Measurements from ENCODE around the gene TARDBP. TPM values are rescaled to one million over a fixed set of nuclear protein-coding genes. Genes with fewer than 3 reads are reported as not detected.
A peak's percentile ranks its signal among the peaks of the same experiment; 100 is the strongest.
"Not testable (repeated sequence)": the region's sequence is repeated elsewhere in the genome, so short reads cannot be mapped to it uniquely, and the experiment has no call there.

TARDBP gene
- total and polyA plus RNA-seq, 4 donors, result 59.2 to 215 (median 160) TPM

- Histone ChIP-seq H3K4me3 (ENCODE audit: low read depth, low read length) (no peak overlapping the region), H3K9me3 (ENCODE audit: control insufficient read depth, insufficient read depth, low read length) (no peaks in the 10 kb centered on the region), H3K27ac (ENCODE audit: low read depth, low read length) (no peak overlapping the region), H3K4me1 (ENCODE audit: control insufficient read depth, insufficient read depth, low read length) (peaks cover 36% of the 10 kb centered on the region), H3K36me3 (ENCODE audit: control insufficient read depth, insufficient read depth, low read length) (peaks cover 67% of the 10 kb centered on the region), H3K27me3 (ENCODE audit: control insufficient read depth, insufficient read depth, low read length) (no peaks in the 10 kb centered on the region)
- DNase-seq (ENCODE audit: low read depth in 4 of 6, low spot score in 6 of 6), result no peak
- 75% methylated on average over 2 of the region's 8 CpGs for WGBS (ENCODE audit: insufficient coverage)
Measured at GRCh38 chr1:11057477-11057876, 45.0 kb downstream of the TARDBP start.

- H3K9me3 ChIP-seq (ENCODE audit: control insufficient read depth, insufficient read depth, low read length), result no peaks in the 10 kb centered on the region
- DNase-seq (ENCODE audit: low read depth in 4 of 6, low spot score in 6 of 6), result no peak
- no peaks in the 10 kb centered on the region for H3K27me3 ChIP-seq (ENCODE audit: control insufficient read depth, insufficient read depth, low read length)
- H3K27ac ChIP-seq (ENCODE audit: low read depth, low read length), result no peak overlapping the region
- over 99% methylated on average over 12 of the region's 14 CpGs for WGBS (ENCODE audit: insufficient coverage)
- peaks cover 71% of the 10 kb centered on the region for H3K36me3 ChIP-seq (ENCODE audit: control insufficient read depth, insufficient read depth, low read length)
- H3K4me1 ChIP-seq (ENCODE audit: control insufficient read depth, insufficient read depth, low read length), result peaks cover 30% of the 10 kb centered on the region
- no peak overlapping the region for H3K4me3 ChIP-seq (ENCODE audit: low read depth, low read length)
Measured at GRCh38 chr1:11058026-11058425, 45.6 kb downstream of the TARDBP start.

GRCh38 chr1:11058595-11059154 lies 46.2 kb downstream of the TARDBP start:
- no peak overlapping the region for H3K27ac ChIP-seq (ENCODE audit: low read depth, low read length)
- H3K27me3 ChIP-seq (ENCODE audit: control insufficient read depth, insufficient read depth, low read length), result no peaks in the 10 kb centered on the region
- no peak for DNase-seq (ENCODE audit: low read depth in 4 of 6, low spot score in 6 of 6)
- WGBS (ENCODE audit: insufficient coverage), result 45% methylated on average over 22 of the region's 28 CpGs
- no peaks in the 10 kb centered on the region for H3K9me3 ChIP-seq (ENCODE audit: control insufficient read depth, insufficient read depth, low read length)
- H3K4me1 ChIP-seq (ENCODE audit: control insufficient read depth, insufficient read depth, low read length), result peaks cover 25% of the 10 kb centered on the region
- peaks cover 71% of the 10 kb centered on the region for H3K36me3 ChIP-seq (ENCODE audit: control insufficient read depth, insufficient read depth, low read length)
- peak overlapping the region; percentile 65 for H3K4me3 ChIP-seq (ENCODE audit: low read depth, low read length)

GRCh38 chr1:11059155-11059967 lies 46.9 kb downstream of the TARDBP start:
- 1% methylated on average over 71 of the region's 72 CpGs for WGBS (ENCODE audit: insufficient coverage)
- DNase-seq (ENCODE audit: low read depth in 4 of 6, low spot score in 6 of 6), result peak in 1 of 6 donors; percentile 32
- H3K36me3 ChIP-seq (ENCODE audit: control insufficient read depth, insufficient read depth, low read length), result peaks cover 70% of the 10 kb centered on the region
- peaks cover 25% of the 10 kb centered on the region for H3K4me1 ChIP-seq (ENCODE audit: control insufficient read depth, insufficient read depth, low read length)
- H3K27ac ChIP-seq (ENCODE audit: low read depth, low read length), result no peak overlapping the region
- H3K27me3 ChIP-seq (ENCODE audit: control insufficient read depth, insufficient read depth, low read length), result no peaks in the 10 kb centered on the region
- no peaks in the 10 kb centered on the region for H3K9me3 ChIP-seq (ENCODE audit: control insufficient read depth, insufficient read depth, low read length)
- peak overlapping the region; percentile 65 for H3K4me3 ChIP-seq (ENCODE audit: low read depth, low read length)

- peak within 1 kb of the TSS; percentile 69 for H3K27ac ChIP-seq (ENCODE audit: low read depth, low read length)
- DNase-seq (ENCODE audit: low read depth in 4 of 6, low spot score in 6 of 6), result peak; percentile 74 to 97 (median 82)
- H3K9me3 ChIP-seq (ENCODE audit: control insufficient read depth, insufficient read depth, low read length), result no peaks in the 10 kb centered on the region
- WGBS (ENCODE audit: insufficient coverage), result under 1% methylated on average over 79 of the region's 83 CpGs
- H3K36me3 ChIP-seq (ENCODE audit: control insufficient read depth, insufficient read depth, low read length), result peaks cover 70% of the 10 kb centered on the region
- no peaks in the 10 kb centered on the region for H3K27me3 ChIP-seq (ENCODE audit: control insufficient read depth, insufficient read depth, low read length)
- peak within 1 kb of the TSS; percentile 80 for H3K4me3 ChIP-seq (ENCODE audit: low read depth, low read length)
- H3K4me1 ChIP-seq (ENCODE audit: control insufficient read depth, insufficient read depth, low read length), result peaks cover 25% of the 10 kb centered on the region
Measured at GRCh38 chr1:11059968-11060830, 47.7 kb downstream of the TARDBP start, which contains the start of gene SRM. Gene SRM (minus strand): TSS chr1:11060018. CDS start chr1:11059943, 75 bp downstream.

GRCh38 chr1:11061652-11062365 lies 49.4 kb downstream of the TARDBP start:
- Histone ChIP-seq H3K9me3 (ENCODE audit: control insufficient read depth, insufficient read depth, low read length) (no peaks in the 10 kb centered on the region), H3K36me3 (ENCODE audit: control insufficient read depth, insufficient read depth, low read length) (peaks cover 67% of the 10 kb centered on the region), H3K4me1 (ENCODE audit: control insufficient read depth, insufficient read depth, low read length) (peaks cover 25% of the 10 kb centered on the region), H3K27me3 (ENCODE audit: control insufficient read depth, insufficient read depth, low read length) (no peaks in the 10 kb centered on the region), H3K27ac (ENCODE audit: low read depth, low read length) (no peak overlapping the region), H3K4me3 (ENCODE audit: low read depth, low read length) (no peak overlapping the region)
- 76% methylated on average over 5 of the region's 5 CpGs for WGBS (ENCODE audit: insufficient coverage)
- DNase-seq (ENCODE audit: low read depth in 4 of 6, low spot score in 6 of 6), result no peak

GRCh38 chr1:11062965-11063401 lies 50.5 kb downstream of the TARDBP start:
- 65% methylated on average over 2 of the region's 3 CpGs for WGBS (ENCODE audit: insufficient coverage)
- Histone ChIP-seq H3K36me3 (ENCODE audit: control insufficient read depth, insufficient read depth, low read length) (peaks cover 64% of the 10 kb centered on the region), H3K4me1 (ENCODE audit: control insufficient read depth, insufficient read depth, low read length) (peaks cover 25% of the 10 kb centered on the region), H3K9me3 (ENCODE audit: control insufficient read depth, insufficient read depth, low read length) (no peaks in the 10 kb centered on the region), H3K4me3 (ENCODE audit: low read depth, low read length) (no peak overlapping the region), H3K27me3 (ENCODE audit: control insufficient read depth, insufficient read depth, low read length) (no peaks in the 10 kb centered on the region), H3K27ac (ENCODE audit: low read depth, low read length) (no peak overlapping the region)
- no peak for DNase-seq (ENCODE audit: low read depth in 4 of 6, low spot score in 6 of 6)

GRCh38 chr1:11063937-11064537 lies 51.6 kb downstream of the TARDBP start:
- H3K9me3 ChIP-seq (ENCODE audit: control insufficient read depth, insufficient read depth, low read length); H3K4me3 ChIP-seq (ENCODE audit: low read depth, low read length); H3K27me3 ChIP-seq (ENCODE audit: control insufficient read depth, insufficient read depth, low read length); H3K27ac ChIP-seq (ENCODE audit: low read depth, low read length): not testable (repeated sequence)
- WGBS (ENCODE audit: insufficient coverage), result 84% methylated on average over 12 of the region's 18 CpGs
- Histone ChIP-seq H3K36me3 (ENCODE audit: control insufficient read depth, insufficient read depth, low read length) (peaks cover 68% of the 10 kb centered on the region), H3K4me1 (ENCODE audit: control insufficient read depth, insufficient read depth, low read length) (peaks cover 21% of the 10 kb centered on the region)
- DNase-seq (ENCODE audit: low read depth in 4 of 6, low spot score in 6 of 6), result peak in 1 of 6 donors; percentile 42

GRCh38 chr1:11064942-11065341 lies 52.5 kb downstream of the TARDBP start:
- Histone ChIP-seq H3K4me3 (ENCODE audit: low read depth, low read length) (no peak overlapping the region), H3K36me3 (ENCODE audit: control insufficient read depth, insufficient read depth, low read length) (peaks cover 76% of the 10 kb centered on the region), H3K27me3 (ENCODE audit: control insufficient read depth, insufficient read depth, low read length) (no peaks in the 10 kb centered on the region), H3K27ac (ENCODE audit: low read depth, low read length) (no peak overlapping the region), H3K4me1 (ENCODE audit: control insufficient read depth, insufficient read depth, low read length) (peaks cover 25% of the 10 kb centered on the region), H3K9me3 (ENCODE audit: control insufficient read depth, insufficient read depth, low read length) (no peaks in the 10 kb centered on the region)
- 100% methylated on average over 1 of the region's 3 CpGs for WGBS (ENCODE audit: insufficient coverage)
- no peak for DNase-seq (ENCODE audit: low read depth in 4 of 6, low spot score in 6 of 6)
